KBM-7 (cell line): ENCODE measurements around the gene AKTIP.
A peak's percentile ranks its signal among the peaks of the same experiment; 100 is the strongest.
"Not testable (repeated sequence)": the region's sequence is repeated elsewhere in the genome, so short reads cannot be mapped to it uniquely, and the experiment has no call there.

Source experiments
- DNase-seq: peaks from one replicate; pipeline ENCODE4 v3.0.0-alpha.2; 2015
- in situ Hi-C: fragments of 300-500 bp; cut with MboI; formaldehyde crosslinking; loops from 2 replicates; pipeline ENCODE4 v1.14.3; 2020; ENCODE audit warnings: low sequenced_read_pairs, low pct_unique_long_range_greater_than_20kb, mixed read lengths

The AKTIP gene

DNA sequence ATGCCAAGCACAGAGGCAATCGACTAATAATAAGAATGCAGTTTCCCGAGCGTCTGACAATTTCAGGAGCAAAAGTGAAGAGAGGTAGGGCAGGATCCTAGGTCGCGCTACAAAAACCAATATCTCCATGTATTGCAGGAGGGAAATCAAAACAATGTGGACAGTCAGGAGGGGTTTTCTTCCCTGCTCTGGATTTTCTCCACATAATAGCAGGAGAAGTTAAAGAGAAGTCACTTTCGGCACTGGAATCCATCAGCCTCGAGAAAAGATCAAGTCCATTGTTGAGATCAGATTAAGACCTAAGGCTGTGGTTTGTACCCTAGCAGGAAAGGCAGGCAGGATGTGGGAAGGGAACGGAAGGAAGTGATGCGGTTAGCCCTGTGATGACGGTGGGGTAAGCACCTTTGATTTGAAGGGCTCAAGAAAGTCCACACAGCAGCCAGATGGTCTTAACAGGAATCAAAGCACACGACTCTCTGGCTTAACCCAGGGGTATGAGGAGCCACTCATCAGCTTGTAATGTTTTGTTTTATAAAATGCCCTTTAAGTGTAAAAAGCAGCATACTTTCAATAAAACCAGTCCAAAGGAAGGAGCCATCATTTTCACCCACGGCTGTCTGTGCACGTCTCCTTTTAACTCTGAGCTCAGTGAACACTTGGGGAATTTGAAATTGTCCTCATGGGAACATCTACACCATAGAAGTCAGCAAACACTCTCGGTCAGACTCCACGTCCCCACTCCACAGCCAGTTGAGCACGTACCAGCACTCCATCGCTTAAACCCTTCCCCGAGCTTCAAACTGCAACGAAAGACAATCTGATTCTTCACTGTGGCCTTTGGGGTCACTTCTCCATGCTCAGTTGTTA, 15.8 kb upstream of the AKTIP start:
- peak; percentile 94 for DNase-seq
- in situ Hi-C loops, result no loop called here

GRCh38 chr16:53517851-53518250, 14.8 kb upstream of the AKTIP start:
- no peak for DNase-seq
- in situ Hi-C loops, result no loop called here

DNA sequence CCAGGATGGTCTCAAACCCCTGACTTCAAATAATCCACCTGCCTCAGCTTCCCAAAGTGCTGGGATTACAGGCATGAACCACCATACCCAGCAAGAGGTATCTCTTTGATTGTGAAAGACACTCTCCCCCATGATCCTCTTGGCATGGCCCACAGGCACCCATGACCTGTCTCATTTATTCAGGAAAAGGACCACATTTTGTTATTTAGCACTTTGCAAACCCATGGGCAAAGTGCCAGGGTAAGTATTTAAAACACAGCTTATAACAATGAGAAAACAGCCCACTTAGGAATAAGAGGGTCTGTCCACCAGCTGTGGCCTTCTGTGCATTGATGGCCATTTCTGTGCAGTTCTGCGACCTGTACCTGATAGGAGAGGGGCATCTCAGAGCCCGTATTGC, 12.8 kb upstream of the AKTIP start:
- DNase-seq, result no peak

DNA sequence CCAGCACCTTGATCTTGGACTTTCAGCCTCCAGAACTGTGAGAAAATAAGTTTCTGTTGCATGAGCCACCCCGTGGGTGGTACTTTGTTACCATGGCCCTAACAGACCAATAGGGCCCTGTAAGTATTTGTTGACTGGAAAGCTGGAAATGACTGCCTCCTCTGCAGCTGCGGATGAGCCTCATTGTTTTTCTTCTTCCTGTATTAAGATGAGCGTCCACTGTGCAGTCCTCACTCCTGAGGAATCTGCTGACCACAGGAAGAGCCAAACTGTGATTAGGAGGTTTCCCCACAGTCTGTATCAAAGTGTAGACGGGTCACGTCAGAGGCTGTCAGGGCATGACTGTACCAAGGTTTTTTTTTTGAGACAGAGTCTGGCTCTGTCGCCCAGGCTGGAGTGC, 12.2 kb upstream of the AKTIP start:
- in situ Hi-C loops, result no loop called here
- no peak for DNase-seq

More for the DNA sequence above, 12.8 kb upstream of the AKTIP start:
- in situ Hi-C loops, result no loop called here

- in situ Hi-C loops, DNase-seq: not testable (repeated sequence)
Observed at GRCh38 chr16:53512795-53513194, 9.8 kb upstream of the AKTIP start.

- DNase-seq, result no peak
- in situ Hi-C loops, result no loop called here
Observed at GRCh38 chr16:53511403-53512280, 8.6 kb upstream of the AKTIP start.

- no peak for DNase-seq
- in situ Hi-C loops, result no loop called here
Observed at GRCh38 chr16:53511084-53511402, 8.0 kb upstream of the AKTIP start.

DNA sequence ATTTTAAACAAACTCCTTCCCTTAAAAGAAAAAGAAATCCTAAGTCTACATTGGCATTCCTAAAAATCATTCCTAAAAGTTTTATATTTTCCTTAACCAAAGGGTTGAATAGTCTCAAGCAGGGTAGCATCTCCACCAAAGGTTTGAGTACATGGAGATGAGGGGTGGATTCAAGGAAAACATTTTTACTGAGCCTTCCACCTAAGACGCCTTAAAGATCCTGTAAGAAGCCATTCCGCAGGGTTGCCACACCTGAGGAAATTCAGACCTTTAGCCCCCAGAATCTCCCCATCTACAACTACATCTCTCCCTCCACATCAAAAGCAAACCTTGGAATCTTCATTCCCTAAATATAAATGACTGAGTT, 7.7 kb upstream of the AKTIP start:
- no peak for DNase-seq
- in situ Hi-C loops, result no loop called here

GRCh38 chr16:53509906-53510703, 7.1 kb upstream of the AKTIP start:
- peak; percentile 57 for DNase-seq
- in situ Hi-C loops, result no loop called here

- no peak for DNase-seq
Observed at GRCh38 chr16:53507464-53508179, 4.6 kb upstream of the AKTIP start.

DNA sequence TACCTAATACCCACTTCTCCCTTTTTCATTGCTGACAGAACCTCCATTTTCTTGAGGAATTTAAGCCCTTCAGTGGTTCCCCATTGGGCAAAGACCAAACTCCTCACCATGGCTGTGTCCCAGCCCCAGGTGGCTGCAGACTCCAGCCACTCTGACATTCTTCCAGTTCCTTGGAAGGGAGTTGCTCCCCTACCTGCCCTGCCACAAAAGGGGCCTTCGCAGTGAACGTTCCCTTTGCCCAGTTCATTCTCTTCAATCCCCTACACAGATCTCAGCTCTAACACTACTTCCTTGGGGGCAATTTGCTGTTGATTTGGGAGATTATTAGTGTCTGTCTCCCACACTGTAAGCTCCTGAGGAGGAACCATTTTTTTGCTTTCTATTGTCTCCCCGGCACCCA, 3.2 kb upstream of the AKTIP start:
- in situ Hi-C loops, result no loop called here
- DNase-seq, result no peak

More at GRCh38 chr16:53507464-53508179, 4.6 kb upstream of the AKTIP start:
- in situ Hi-C loops, result no loop called here

DNA sequence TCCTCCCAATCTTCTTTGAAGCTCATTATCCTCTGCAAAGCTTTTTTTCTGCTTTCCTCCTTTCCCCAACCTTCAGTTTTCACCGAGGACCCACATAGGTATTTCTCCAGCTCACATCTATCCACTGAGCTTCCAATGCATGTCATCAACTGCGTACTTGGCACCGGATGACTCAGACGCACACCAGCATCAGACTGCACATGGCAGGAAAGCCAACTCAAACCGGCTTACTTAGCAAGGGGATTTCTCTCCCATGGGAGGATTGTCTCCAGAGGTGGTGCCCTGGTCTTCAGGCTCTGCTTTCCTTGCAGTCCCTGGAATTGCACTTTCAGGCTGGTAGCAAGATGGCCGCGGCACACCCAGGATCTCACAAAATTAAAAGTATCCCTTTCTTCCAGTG, 1.7 kb upstream of the AKTIP start:
- no peak for DNase-seq
- in situ Hi-C loops, result no loop called here

- peak; percentile 41 for DNase-seq
- in situ Hi-C loops, result no loop called here
Observed at GRCh38 chr16:53503991-53504663, 1.1 kb upstream of the AKTIP start.

DNA sequence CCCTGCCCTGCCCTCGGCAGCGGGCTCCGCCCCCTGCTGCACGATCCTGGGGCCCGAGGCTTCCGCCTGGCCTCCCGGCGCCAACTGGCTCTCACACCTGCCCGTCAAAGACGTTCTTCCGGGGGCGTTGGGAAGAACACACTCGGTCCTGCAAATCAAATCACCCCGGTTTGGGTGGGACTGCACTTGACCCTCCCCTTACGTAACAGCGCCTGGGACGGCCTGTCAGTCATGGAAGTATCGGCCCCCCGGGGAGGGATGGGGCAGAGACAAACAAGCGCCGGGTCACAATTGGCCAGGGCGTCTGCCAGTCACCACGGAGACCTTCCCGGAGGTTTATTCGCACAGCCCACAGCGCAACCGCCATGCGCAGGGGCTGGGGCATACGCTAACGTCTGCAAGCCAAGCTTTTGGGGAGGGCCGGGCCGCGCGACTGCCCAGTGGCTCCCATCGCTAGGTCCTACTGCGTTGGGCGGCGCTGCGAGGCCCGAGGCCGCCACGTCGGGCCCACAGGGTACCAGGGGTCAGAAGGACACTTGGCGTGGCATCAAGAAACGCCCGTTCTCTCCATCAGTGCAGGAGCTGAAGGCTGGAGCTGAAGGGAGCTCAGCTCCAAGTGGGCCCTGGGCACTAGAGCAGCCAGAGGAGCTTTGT, 388 bp upstream of the AKTIP start:
- peak; percentile 100 for DNase-seq
- in situ Hi-C loops, result no loop called here

DNA sequence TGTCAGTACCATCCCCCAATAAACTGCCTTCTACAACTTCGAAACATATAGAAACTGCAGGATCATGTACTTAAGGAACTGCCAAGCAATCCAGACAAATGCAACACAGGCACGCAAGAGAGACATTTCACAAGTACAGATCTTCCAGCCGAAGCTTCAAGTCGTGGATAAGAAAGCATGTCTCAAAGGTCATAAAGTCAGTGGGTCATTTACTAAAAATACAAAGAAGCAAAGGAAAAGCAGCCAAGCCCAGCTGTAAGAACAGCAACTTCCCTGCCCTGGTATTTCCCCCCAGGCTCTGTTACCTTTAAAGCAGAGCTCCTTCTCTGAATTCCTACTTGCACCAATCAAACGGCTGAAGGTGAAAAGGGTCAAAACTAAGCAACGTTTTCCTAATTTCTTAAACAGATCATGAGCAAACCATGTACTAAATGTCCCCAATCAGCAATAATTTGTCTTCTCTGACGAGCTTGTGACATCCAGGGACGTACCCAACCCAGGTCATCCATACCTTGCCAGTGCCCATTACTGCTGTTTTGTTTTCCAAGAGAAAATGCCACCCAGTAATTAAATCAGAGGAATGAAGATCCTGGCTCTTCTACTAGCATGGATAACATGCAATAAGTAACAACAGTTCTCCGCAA, 1.7 kb downstream of the AKTIP start:
- in situ Hi-C loops, result no loop called here
- no peak for DNase-seq

DNA sequence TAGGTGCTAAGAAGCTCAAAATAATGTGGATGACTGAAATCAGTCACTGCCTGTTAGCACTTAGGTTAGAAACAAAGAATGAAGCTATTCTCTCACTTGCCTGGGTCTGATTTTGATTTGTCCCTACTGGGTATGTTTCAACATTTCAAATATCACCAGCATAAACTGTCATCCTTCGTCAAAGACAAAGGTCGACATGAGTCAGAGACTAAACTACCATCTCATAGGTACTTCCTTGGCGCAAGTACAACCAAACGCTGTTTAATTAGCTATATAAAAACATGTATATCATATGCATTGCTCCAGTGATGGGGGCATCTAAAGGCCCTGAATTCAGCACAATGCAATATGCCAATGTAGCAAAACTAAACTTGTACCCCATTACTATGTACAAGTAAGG, 4.0 kb downstream of the AKTIP start:
- DNase-seq, result no peak
- in situ Hi-C loops, result no loop called here

DNA sequence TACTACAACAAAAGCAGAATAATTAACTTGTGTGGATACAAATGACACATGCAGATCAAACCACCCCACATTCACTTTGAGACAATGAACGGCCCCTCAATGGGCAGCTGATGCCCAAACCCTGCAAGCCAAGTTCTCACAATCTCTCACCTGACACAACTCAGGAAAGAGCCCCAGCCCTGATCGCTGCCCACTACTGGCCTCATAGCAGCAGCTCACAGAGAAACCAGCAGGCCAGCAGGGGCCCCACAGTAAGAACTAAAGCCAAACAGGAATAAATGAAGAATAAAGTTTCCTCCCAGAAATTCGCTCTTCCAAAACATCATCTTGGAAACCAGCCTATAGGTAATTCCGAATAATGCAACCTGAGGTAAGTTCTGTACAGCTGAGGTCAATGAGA, 7.7 kb downstream of the AKTIP start:
- no peak for DNase-seq
- in situ Hi-C loops, result no loop called here

GRCh38 chr16:53494636-53495035, 8.4 kb downstream of the AKTIP start:
- no peak for DNase-seq
- in situ Hi-C loops, result no loop called here
